HL-60 (cell line): ENCODE measurements around the gene CSGALNACT2.

Experiments used
- CTCF ChIP-seq: IDR thresholded peaks from one replicate; pipeline ENCODE4 v1.5.1; 2011; ENCODE audit warnings: low read length, control low read depth, inconsistent platforms; ENCODE audit not compliant: insufficient read depth
- REST ChIP-seq: IDR thresholded peaks from 2 replicates; pipeline ENCODE4 v1.6.1; 2012; ENCODE audit warnings: low read depth; ENCODE audit not compliant: insufficient replicate concordance

- TF ChIP-seq CTCF (no peak), REST (no peak)
Observed at GRCh38 chr10:43201545-43202131, 63.4 kb downstream of the CSGALNACT2 start.
